Fibroblast of peridontal ligament (primary cell): ENCODE results near the gene DIAPH2.
A peak's percentile ranks its signal among the peaks of the same experiment; 100 is the strongest.

Experiments used
- DNase-seq: peaks from one replicate; pipeline ENCODE4 v3.0.0-alpha.2; 2010; ENCODE audit errors: extremely low read depth

Gene DIAPH2

GRCh38 chrX:97175147-97175546, 490.5 kb downstream of the DIAPH2 start:
- no peak for DNase-seq

- DNase-seq, result no peak
Measured at GRCh38 chrX:97189668-97190067, 505.0 kb downstream of the DIAPH2 start.

GRCh38 chrX:97199501-97199900, 514.9 kb downstream of the DIAPH2 start:
- no peak for DNase-seq

GRCh38 chrX:97200454-97200853, 515.8 kb downstream of the DIAPH2 start:
- DNase-seq, result no peak

- no peak for DNase-seq
Measured at GRCh38 chrX:97210501-97210900, 525.9 kb downstream of the DIAPH2 start.

GRCh38 chrX:97211070-97211469, 526.4 kb downstream of the DIAPH2 start:
- no peak for DNase-seq

- DNase-seq, result peak; percentile 45
Measured at GRCh38 chrX:97215186-97215585, 530.5 kb downstream of the DIAPH2 start.

GRCh38 chrX:97224148-97224547, 539.5 kb downstream of the DIAPH2 start:
- no peak for DNase-seq

- DNase-seq, result no peak
Measured at GRCh38 chrX:97229318-97229717, 544.7 kb downstream of the DIAPH2 start.

- DNase-seq, result no peak
Measured at GRCh38 chrX:97230948-97231347, 546.3 kb downstream of the DIAPH2 start.

GRCh38 chrX:97234471-97235081, 549.9 kb downstream of the DIAPH2 start:
- DNase-seq, result no peak

- no peak for DNase-seq
Measured at GRCh38 chrX:97238632-97239031, 554.0 kb downstream of the DIAPH2 start.

GRCh38 chrX:97252111-97252510, 567.5 kb downstream of the DIAPH2 start:
- DNase-seq, result no peak

- DNase-seq, result peak; percentile 25
Measured at GRCh38 chrX:97260679-97261078, 576.0 kb downstream of the DIAPH2 start.

- no peak for DNase-seq
Measured at GRCh38 chrX:97266406-97267121, 581.9 kb downstream of the DIAPH2 start.

GRCh38 chrX:97267396-97268181, 582.9 kb downstream of the DIAPH2 start:
- DNase-seq, result peak; percentile 30

GRCh38 chrX:97268182-97268680, 583.6 kb downstream of the DIAPH2 start:
- DNase-seq, result peak; percentile 8

- no peak for DNase-seq
Measured at GRCh38 chrX:97284531-97284930, 599.9 kb downstream of the DIAPH2 start.

GRCh38 chrX:97290199-97290598, 605.6 kb downstream of the DIAPH2 start:
- DNase-seq, result peak; percentile 48

GRCh38 chrX:97294041-97294440, 609.4 kb downstream of the DIAPH2 start:
- DNase-seq, result no peak

GRCh38 chrX:97295954-97296353, 611.3 kb downstream of the DIAPH2 start:
- DNase-seq, result no peak

- DNase-seq, result no peak
Measured at GRCh38 chrX:97306771-97307470, 622.3 kb downstream of the DIAPH2 start.
